ELR (cell line): ENCODE measurements around the gene NUDT5.

Experiments used
- DNase-seq: peaks from one replicate; pipeline ENCODE4 v3.0.0-alpha.2; 2015; ENCODE audit warnings: low read depth

The NUDT5 gene

DNA sequence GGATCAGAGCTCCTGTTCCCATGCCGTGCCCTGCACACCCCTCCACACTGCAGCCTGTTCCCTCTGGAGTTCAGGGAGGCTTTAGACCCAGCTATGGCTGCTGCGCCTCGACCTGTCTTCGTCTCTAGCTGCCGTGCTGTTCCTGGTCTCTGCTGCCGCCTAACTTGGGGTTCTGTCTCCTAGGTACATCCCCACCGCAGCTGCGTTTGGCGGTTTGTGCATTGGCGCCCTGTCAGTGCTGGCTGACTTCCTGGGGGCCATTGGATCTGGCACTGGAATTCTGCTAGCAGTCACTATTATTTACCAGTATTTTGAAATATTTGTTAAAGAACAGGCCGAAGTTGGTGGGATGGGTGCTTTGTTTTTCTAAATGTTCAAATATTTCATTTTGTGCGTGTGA lies 31.6 kb downstream of the NUDT5 start:
- DNase-seq: no peak

DNA sequence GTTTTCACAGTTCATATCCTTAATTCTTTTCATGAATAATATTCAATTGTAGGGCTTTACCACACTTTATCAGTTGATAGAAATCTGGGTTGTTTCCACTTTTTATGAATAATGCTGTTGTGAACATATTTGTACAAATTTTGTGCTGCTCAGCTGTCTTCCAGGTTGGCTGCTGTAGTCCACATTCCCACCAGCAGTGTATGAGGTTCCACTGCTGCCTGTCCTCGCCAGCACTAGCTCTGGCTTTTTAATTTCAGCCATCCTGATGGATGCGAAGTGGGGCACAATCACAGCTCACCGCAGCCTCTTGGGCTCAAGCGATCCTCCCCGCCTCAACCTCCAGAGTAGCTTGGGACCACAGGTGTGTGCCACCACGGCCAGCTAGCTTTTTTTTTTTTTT lies 32.8 kb downstream of the NUDT5 start:
- no peak for DNase-seq

DNA sequence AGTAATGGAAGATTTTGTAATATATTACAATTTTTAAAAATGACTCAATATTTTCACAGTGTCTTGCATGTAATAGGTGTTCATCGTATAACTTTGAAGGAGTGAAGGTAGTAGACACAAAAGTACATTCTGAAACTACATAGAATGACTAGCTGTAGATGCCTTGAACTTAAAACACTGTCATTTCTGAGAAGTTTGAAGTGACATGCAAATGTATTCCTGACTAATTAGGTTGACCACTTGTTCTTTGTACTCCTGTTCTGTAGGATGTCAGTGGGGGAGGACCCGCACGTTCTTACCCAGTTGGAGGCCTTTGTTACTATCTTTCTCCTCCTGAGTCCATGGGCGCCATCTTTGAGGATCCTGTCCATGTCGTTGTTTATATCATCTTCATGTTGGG lies 35.0 kb downstream of the NUDT5 start:
- DNase-seq: no peak

DNA sequence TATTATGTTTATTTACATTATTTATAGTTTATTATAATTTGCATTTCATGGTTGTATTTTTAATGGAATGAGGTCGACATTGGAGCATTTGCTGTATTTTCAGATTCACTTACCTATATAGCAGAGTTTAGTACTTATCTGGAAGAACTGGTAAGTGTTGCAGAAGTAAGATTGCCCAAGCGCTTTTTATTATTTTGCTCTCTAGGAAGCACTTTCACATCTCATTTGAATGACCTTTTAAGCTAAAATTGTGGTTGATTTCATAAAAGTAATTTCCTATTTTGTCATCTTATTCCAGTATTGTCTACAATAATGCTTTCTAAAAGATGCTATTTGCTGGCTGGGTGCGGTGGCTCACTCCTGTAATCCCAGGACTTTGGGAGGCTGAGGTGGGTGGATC lies 37.6 kb downstream of the NUDT5 start:
- DNase-seq: no peak

DNA sequence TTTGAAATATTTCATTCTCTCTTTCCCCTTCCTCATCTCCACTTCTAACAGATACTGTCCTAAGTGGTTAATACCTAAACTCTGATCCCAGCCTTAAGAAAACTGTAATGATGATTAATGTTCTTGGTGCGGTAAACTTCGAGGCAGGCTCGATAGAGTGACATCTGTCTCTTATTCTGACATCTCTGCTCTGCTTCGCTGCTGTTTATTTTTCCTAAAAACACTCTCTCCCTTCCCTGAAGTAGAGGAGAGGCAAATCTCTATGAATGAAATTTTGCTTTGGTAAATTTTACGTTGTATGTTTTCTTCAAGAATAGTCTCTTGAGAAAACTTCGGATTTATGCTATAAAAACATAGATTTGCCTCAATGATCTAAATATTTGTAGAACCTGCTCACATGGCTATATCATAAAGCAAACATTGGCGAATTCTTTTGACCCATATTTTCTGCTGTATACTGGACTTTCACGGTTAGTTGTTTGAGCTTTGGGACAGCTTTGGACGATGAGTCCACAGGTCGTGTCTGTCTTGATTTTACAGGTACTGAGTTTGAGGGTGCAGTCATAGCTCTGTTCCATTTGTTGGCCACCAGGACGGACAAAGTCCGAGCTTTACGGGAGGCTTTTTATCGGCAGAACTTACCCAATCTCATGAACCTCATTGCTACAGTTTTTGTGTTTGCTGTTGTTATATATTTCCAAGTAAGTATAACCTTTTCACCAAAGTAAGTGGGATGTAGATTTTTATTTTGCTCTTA lies 39.1 kb downstream of the NUDT5 start:
- DNase-seq: no peak

DNA sequence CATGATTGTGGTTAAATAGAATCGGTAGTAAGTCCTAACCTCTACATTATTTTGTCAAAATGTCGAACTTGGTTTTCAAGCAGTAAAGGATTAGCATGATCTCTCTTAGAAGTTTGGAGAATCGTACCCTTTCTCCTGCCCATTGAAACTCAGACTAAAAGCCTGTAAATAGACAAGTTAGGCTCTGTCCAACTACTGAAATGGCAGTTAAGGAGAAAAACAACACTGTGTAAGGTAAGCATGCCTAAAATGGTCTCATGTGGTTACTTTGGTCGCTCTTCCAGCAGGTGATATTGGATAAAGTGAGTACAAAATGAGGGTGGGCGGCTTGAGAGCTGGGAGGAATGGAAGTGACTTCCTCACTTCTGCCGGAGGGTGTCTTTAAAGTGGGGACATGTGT lies 41.2 kb downstream of the NUDT5 start:
- no peak for DNase-seq

DNA sequence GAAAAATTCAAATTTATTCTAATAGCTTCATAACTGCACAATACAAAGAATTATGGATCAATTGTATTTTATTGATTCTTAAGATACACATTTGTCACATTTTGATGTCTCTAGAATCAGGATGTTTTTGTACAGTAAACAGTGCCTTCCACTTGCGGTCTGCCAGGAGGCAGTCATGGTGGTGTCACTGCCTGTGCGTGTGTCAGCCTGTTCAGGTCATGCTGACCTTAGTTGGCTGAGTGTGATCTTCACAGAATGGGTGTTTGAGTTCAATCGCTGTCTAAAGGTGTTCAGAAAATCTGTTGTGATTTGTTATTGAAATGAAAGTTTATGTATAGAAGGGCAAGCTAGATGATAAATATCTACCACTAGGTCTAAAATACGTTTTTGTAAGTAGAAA lies 45.5 kb downstream of the NUDT5 start:
- DNase-seq: no peak

DNA sequence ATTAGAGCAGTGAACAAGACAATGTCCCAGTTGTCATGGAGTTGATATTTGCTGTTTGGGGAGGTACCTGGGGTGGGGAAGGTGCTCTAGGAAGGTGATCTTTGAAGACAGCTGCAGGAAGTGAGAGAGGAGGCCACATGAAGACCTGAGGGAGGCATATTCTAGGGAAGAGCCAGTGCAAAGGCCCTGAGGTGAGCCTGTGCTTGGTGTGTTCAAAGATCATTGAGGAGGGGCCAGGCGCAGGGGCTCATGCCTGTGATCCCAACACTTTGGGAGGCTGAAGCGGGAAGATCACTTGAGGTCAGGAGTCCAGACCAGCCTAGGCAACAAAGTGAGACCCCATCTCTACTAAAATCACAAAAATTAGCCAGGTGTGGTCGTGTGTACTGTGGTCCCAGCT lies 51.2 kb downstream of the NUDT5 start:
- DNase-seq: no peak

DNA sequence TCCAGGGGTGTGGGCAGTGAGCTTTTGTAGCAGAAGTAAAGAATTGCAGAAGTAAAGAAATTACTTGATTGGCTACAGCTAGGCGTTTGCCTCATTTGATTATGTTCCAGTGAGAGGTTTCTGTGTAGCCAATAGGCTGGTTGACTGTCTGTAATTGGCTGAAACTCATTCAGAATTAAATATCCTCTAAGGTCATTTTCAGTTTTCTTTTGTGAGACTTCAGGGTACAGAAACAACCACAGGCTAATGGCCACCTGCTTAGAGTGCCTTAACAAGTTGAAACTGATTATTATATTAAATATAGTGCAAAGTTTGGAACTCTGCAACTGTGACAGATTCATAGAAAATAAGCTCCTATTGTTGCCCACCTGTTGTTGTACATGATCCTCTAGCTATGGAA lies 55.7 kb downstream of the NUDT5 start:
- no peak for DNase-seq

DNA sequence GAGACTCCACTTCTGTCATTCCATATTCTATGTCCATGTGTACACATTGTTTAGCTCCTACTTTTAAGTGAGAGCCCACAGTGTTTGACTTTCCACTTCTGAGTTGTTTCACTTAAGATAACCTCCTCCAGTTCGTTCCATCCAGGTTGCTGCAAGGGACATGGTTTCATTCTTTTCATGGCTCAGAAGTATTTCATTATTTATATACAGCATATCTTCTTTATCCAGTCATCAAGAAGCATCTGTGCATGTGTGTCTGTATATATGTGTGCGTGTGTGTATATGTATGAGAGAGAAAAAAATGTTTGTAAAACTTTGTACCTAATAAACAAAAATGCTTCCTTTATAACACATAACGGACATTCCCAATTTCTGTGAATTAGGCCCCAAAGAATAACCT lies 60.1 kb downstream of the NUDT5 start:
- no peak for DNase-seq

DNA sequence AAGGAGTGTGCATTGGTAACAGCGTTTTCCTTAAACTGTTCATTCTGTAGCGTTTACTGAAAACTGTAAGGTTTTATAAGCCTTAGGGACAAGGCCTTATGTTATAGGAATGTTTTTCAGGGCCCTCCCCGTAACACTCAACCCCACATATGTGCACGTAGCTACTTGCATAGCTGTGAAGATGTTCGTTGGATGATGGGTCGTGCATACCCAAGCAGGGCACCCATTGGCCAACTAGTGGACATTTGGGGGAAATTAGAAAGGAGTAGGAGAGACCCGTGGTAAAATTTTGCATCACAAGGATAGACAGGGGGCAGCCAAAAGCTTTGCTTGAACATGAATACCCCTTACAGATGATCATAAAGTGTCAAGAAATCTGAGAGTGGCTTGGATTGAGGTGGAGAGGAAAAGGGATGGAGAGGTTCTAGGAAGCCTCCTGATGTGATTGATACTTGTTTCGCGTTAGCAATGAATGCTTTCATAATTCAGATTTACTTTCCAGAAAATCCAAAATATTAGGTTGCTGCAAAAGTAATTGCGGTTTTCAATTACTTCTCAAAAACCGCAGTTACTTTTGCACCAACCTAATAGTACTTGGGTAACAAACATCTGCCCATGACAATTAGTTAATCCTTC lies 65.3 kb downstream of the NUDT5 start:
- DNase-seq: peak; percentile 83

DNA sequence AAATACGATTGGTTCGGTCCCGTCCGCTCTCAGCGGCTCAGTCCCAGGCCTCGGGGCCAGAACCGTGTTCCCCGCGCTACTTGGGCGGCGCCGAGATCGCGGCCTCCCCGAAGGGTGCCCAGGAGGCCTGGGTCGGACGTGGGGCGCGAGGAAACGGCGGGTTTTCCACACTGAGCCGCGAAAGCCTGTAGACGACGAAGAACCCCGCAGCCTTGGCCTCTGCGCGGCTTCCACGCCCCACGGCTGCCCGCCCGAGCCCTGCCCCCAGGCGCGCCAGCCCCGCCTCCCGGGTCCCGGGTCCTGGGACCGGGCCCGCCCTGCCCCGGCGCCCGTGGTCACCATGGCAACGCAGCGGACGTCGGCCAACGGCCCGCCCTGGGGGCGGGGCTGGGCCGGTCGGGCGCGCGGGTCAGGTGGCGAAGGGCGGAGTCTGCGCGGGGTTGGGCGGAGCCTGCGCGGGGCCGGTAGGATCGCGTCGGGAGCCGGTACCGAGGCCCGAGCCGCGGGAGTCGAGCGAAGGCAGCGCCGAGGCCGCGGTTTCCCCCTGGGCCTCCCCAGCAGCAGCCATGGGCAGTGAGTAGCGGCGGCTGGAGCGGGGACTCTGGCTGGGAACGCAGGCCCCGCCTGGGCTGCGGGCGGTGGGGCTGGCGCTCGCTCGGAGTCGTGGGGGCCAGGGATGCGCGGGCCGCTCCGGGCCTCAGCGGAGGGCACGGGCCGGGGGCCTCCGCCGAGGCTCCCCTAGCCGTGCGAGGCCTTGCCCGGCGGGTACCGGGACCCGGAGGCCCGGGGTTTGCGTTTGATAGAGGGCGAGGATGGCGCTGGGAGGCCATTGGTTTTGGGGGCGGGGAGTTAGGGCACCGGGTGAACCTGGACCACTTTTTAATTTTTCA lies 66.2 kb downstream of the NUDT5 start, which contains the start of gene SEC61A2:
TSS of gene SEC61A2 (plus strand) at position 456 of the 890 bp plus-strand sequence. CDS start at position 567, 111 bp downstream.
- DNase-seq: peak; percentile 93

DNA sequence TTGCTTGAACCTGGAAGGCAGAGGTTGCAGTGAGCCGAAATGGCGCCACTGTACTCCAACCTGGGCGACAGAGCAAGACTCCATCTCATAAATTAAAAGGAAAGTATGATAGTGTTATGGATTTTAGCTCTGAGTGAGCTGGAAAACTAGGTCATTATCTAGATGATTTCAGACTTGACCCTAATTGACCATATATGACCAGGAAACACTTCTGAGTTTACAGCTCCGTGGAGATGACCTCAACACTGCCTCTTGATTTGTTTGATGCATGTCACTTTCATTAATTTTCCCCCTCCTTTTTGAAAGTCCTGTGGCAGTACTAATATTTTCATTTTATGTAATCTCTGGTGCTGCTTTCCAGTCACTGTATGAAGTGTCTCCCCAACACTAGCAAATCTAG lies 74.0 kb downstream of the NUDT5 start:
- no peak for DNase-seq
